Vagina (tissue), 2 donors: ENCODE results near the gene CCDC17. TPM values are rescaled to one million over a fixed set of nuclear protein-coding genes. Genes with fewer than 3 reads are reported as not detected.
"Not testable (repeated sequence)": the region's sequence is repeated elsewhere in the genome, so short reads cannot be mapped to it uniquely, and the experiment has no call there.

Source experiments
- DNase-seq, 2 donors: peaks; one replicate each; pipeline ENCODE4 v3.0.0-alpha.2; 2017; ENCODE audit errors: extremely low spot score in 2 of 2
- H3K27ac ChIP-seq: fragments of 200-600 bp; sonication (generic); one replicate; pipeline ENCODE4 v1.5.1; 2019
- H3K27me3 ChIP-seq: fragments of 200-600 bp; sonication (generic); one replicate; pipeline ENCODE4 v1.5.1; 2019
- H3K36me3 ChIP-seq, 2 donors: fragments of 200-600 bp; sonication (generic); one replicate each; pipeline ENCODE4 v1.5.1; 2017 to 2019
- H3K4me1 ChIP-seq: fragments of 200-600 bp; sonication (generic); one replicate; pipeline ENCODE4 v1.5.1; 2019
- H3K4me3 ChIP-seq, 2 donors: fragments of 200-600 bp; sonication (generic); 1 replicate in 1 of 2; 2 replicates in 1 of 2; pipeline ENCODE4 v1.5.1; 2016 to 2019
- H3K9me3 ChIP-seq: fragments of 200-600 bp; sonication (generic); one replicate; pipeline ENCODE4 v1.5.1; 2019
- POLR2A ChIP-seq, 2 donors: fragments of 450-650 bp; IDR thresholded peaks; one replicate each; pipeline ENCODE4 v1.6.1; 2017; ENCODE audit warnings: antibody characterized with exemption in 2 of 2, mild to moderate bottlenecking in 2 of 2, moderate library complexity in 2 of 2
- POLR2AphosphoS5 ChIP-seq, 2 donors: sonication (generic); formaldehyde crosslinking; IDR thresholded peaks; one replicate each; pipeline ENCODE4 v1.9.0; 2017; ENCODE audit warnings: antibody characterized with exemption in 2 of 2, mild to moderate bottlenecking in 2 of 2, low read depth in 1 of 2; ENCODE audit not compliant: insufficient read depth in 1 of 2
- intact Hi-C: fragments of 100-400 bp; cut with DNase I; formaldehyde crosslinking; loops from one replicate; pipeline ENCODE4 v1.15.1; 2023
- total RNA-seq: library from RNA; depleted of rRNA; stranded (reverse); fragments of >200 nt; gene quantifications from one replicate; pipeline ENCODE4 v1.2.3, GENCODE V29; 2016
- TF ChIP-seq, protein P1 (sequence below), 3 experiments: fragments of 450-650 bp in 2 of 3; fragments of 200-600 bp in 1 of 3; sonication (generic) in 1 of 3; IDR thresholded peaks; one replicate each; pipeline ENCODE4 v1.5.1; 2017 to 2019; ENCODE audit warnings: antibody characterized with exemption in 3 of 3, mild to moderate bottlenecking in 2 of 3, moderate library complexity in 2 of 3

Gene CCDC17
- total RNA-seq, 1 donor from 2014 or later, result 1.5 TPM

DNA sequence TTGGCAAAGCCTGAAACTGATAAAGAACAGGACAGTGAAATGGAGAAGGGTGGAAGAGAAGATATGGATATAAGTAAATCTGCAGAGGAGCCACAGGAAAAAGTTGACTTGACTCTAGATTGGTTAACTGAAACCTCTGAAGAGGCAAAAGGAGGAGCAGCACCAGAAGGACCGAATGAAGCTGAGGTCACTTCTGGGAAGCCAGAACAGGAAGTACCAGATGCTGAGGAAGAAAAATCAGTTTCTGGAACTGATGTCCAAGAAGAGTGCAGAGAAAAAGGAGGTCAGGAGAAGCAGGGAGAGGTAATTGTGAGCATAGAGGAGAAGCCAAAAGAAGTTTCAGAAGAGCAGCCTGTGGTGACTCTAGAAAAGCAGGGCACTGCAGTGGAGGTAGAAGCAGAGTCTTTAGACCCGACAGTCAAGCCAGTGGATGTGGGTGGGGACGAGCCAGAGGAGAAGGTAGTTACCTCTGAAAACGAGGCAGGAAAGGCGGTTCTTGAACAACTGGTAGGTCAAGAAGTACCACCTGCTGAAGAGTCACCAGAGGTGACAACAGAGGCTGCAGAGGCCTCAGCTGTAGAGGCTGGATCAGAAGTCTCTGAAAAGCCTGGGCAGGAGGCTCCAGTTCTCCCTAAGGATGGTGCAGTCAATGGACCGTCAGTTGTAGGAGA is 16.3 kb downstream of the CCDC17 start:
- Histone ChIP-seq H3K4me3 (no peak overlapping the region), H3K36me3 (peaks cover 0 to 30% of the 10 kb centered on the region in 2 donors), H3K27ac (no peak overlapping the region), H3K27me3 (no peaks in the 10 kb centered on the region), H3K4me1 (peaks cover 7% of the 10 kb centered on the region), H3K9me3 (no peaks in the 10 kb centered on the region)
- no peak for TF ChIP-seq POLR2AphosphoS5 (IDR thresholded peaks at IDR 0.05; ENCODE audit: insufficient read depth in 1 of 2, low read depth in 1 of 2)
- TF ChIP-seq, protein P1, sequence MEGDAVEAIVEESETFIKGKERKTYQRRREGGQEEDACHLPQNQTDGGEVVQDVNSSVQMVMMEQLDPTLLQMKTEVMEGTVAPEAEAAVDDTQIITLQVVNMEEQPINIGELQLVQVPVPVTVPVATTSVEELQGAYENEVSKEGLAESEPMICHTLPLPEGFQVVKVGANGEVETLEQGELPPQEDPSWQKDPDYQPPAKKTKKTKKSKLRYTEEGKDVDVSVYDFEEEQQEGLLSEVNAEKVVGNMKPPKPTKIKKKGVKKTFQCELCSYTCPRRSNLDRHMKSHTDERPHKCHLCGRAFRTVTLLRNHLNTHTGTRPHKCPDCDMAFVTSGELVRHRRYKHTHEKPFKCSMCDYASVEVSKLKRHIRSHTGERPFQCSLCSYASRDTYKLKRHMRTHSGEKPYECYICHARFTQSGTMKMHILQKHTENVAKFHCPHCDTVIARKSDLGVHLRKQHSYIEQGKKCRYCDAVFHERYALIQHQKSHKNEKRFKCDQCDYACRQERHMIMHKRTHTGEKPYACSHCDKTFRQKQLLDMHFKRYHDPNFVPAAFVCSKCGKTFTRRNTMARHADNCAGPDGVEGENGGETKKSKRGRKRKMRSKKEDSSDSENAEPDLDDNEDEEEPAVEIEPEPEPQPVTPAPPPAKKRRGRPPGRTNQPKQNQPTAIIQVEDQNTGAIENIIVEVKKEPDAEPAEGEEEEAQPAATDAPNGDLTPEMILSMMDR (IDR thresholded peaks at IDR 0.05), result no peak
- no peak for TF ChIP-seq POLR2A (IDR thresholded peaks at IDR 0.05)
- intact Hi-C loops, result no loop called here
- no peak for DNase-seq

DNA sequence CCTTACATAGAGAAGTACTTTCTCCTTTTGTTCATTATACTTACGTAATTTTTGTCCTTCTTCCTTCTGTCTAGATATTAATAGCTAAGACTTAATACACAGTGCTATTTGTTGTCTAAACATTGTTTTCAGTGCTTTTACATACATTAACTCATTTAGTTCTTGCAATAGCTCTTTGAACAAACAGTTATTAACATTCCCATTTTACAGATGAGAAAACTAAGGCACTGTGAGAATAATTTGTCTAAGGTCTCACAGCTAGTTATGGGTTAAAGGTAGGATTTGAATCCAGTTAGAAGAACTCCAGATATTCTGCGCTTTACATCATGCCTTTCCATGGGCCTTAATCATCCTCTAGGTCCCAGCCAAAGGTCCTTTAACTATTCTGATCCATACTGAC is 19.6 kb downstream of the CCDC17 start:
- H3K9me3 ChIP-seq, result no peaks in the 10 kb centered on the region
- TF ChIP-seq POLR2AphosphoS5 (IDR thresholded peaks at IDR 0.05; ENCODE audit: insufficient read depth in 1 of 2, low read depth in 1 of 2), result no peak
- TF ChIP-seq POLR2A (IDR thresholded peaks at IDR 0.05), result no peak
- TF ChIP-seq, protein P1 (IDR thresholded peaks at IDR 0.05), result no peak
- intact Hi-C loops, result no loop called here

DNA sequence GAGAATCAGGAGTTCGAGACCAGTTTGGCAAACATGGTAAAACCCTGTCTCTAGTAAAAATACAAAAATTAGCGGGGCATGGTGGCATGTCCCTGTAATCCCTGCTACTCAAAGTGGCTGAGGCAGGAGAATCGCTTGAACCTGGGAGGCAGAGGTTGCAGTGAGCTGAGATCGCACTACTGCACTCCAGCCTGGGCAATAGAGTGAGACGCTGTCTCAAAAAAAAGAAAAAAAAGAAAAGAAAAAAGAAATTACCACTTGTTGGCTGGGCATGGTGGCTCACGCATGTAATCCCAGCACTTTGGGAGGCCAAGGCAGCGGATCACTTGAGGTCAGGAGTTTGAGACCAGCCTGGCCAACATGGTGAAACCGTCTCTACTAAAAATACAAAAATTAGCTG is 27.1 kb downstream of the CCDC17 start:
- DNase-seq, H3K27me3 ChIP-seq, H3K4me1 ChIP-seq, H3K9me3 ChIP-seq, H3K27ac ChIP-seq, H3K4me3 ChIP-seq, intact Hi-C loops: not testable (repeated sequence)
- H3K36me3 ChIP-seq, result peaks cover 0 to 27% of the 10 kb centered on the region in 2 donors

More for the DNA sequence above, 19.6 kb downstream of the CCDC17 start:
- H3K36me3 ChIP-seq, result peaks cover 0 to 21% of the 10 kb centered on the region in 2 donors
- H3K27me3 ChIP-seq, result no peaks in the 10 kb centered on the region
- H3K27ac ChIP-seq, result no peak overlapping the region
- H3K4me3 ChIP-seq, result no peak overlapping the region
- H3K4me1 ChIP-seq, result peaks cover 19% of the 10 kb centered on the region
- DNase-seq, result no peak

DNA sequence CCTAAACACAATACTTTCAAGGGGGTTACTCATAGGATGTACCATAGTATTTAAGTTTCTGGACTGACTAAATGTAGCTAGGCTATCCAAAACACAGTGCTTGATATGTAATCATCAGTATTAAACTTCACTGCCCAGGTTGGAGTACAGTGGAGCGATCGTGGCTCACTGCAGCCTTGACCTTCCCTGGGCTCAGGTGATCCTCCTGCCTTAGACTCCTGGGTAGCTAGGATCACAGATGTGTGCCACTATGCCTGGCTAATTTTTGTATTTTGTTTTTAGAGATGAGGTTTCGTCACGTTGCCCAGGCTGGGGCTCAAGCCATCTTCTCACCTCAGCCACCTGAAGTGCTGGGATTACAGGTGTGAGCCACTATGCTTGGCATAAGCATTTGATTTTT is 29.4 kb downstream of the CCDC17 start:
- TF ChIP-seq POLR2A (IDR thresholded peaks at IDR 0.05) (no peak), POLR2AphosphoS5 (IDR thresholded peaks at IDR 0.05; ENCODE audit: insufficient read depth in 1 of 2, low read depth in 1 of 2) (no peak)
- TF ChIP-seq, protein P1 (IDR thresholded peaks at IDR 0.05), result no peak
- no peaks in the 10 kb centered on the region for H3K27me3 ChIP-seq
- intact Hi-C loops, result no loop called here
- no peak overlapping the region for H3K4me3 ChIP-seq
- DNase-seq, result no peak
- peaks cover 0 to 27% of the 10 kb centered on the region in 2 donors for H3K36me3 ChIP-seq
- H3K9me3 ChIP-seq, result no peaks in the 10 kb centered on the region
- no peak overlapping the region for H3K27ac ChIP-seq
- peaks cover 7% of the 10 kb centered on the region for H3K4me1 ChIP-seq

DNA sequence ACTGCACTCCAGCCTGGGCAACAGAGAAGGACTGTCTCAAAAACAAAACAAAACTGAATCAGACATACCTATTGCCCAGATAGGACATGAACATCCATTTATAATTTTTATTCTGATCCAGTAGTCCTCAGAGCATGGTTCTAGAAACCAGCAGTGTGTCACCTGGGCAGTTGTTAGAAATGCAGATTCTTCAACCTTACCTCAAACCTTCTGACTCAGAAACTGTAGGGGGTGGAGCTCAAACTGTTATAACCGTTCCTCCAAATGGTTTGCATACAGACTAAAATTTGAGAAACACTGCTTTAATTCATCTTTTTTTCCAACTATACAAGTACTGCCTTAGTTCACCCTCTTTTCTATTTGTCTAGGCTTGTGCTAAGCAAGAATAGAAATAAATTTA is 34.0 kb downstream of the CCDC17 start:
- H3K27me3 ChIP-seq, result no peaks in the 10 kb centered on the region
- H3K9me3 ChIP-seq, result no peaks in the 10 kb centered on the region
- H3K4me3 ChIP-seq, result peak overlapping the region in 1 of 2 donors; percentile 17
- intact Hi-C loops, result no loop called here
- peaks cover 32% of the 10 kb centered on the region for H3K4me1 ChIP-seq
- DNase-seq, result no peak
- H3K27ac ChIP-seq, result no peak overlapping the region
- TF ChIP-seq POLR2AphosphoS5 (IDR thresholded peaks at IDR 0.05; ENCODE audit: insufficient read depth in 1 of 2, low read depth in 1 of 2) (no peak), POLR2A (IDR thresholded peaks at IDR 0.05) (no peak)
- TF ChIP-seq, protein P1 (IDR thresholded peaks at IDR 0.05), result no peak
- peaks cover 0 to 18% of the 10 kb centered on the region in 2 donors for H3K36me3 ChIP-seq
